ENCODE data around the gene GEMIN2.

The GEMIN2 gene

DNA sequence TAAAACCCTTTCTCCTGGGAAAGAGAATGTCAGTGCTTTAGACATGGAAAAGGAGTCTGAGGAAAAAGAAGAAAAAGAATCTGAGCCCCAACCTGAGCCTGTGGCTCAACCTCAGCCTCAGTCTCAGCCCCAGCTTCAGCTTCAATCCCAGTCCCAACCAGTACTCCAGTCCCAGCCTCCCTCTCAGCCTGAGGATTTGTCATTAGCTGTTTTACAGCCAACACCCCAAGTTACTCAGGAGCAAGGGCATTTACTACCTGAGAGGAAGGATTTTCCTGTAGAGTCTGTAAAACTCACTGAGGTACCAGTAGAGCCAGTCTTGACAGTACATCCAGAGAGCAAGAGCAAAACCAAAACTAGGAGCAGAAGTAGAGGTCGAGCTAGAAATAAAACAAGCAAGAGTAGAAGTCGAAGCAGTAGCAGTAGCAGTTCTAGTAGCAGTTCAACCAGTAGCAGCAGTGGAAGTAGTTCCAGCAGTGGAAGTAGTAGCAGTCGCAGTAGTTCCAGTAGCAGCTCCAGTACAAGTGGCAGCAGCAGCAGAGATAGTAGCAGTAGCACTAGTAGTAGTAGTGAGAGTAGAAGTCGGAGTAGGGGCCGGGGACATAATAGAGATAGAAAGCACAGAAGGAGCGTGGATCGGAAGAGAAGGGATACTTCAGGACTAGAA, 67.0 kb downstream of the GEMIN2 start:
- TF ChIP-seq TAF1 (IDR thresholded peaks at IDR 0.05; ENCODE audit: borderline replicate concordance, insufficient read depth, low read length) (no peak), POLR2AphosphoS5 (IDR thresholded peaks at IDR 0.05; ENCODE audit: low read depth, low read length) (no peak), SIN3A (IDR thresholded peaks at IDR 0.05; ENCODE audit: borderline replicate concordance, insufficient read depth, low read length) (no peak), FOXP2 (optimal IDR thresholded peaks at IDR 0.05; ENCODE audit: borderline replicate concordance, extremely low read depth, extremely low read length, insufficient read depth) (no peak)
- TF ChIP-seq, protein P1, sequence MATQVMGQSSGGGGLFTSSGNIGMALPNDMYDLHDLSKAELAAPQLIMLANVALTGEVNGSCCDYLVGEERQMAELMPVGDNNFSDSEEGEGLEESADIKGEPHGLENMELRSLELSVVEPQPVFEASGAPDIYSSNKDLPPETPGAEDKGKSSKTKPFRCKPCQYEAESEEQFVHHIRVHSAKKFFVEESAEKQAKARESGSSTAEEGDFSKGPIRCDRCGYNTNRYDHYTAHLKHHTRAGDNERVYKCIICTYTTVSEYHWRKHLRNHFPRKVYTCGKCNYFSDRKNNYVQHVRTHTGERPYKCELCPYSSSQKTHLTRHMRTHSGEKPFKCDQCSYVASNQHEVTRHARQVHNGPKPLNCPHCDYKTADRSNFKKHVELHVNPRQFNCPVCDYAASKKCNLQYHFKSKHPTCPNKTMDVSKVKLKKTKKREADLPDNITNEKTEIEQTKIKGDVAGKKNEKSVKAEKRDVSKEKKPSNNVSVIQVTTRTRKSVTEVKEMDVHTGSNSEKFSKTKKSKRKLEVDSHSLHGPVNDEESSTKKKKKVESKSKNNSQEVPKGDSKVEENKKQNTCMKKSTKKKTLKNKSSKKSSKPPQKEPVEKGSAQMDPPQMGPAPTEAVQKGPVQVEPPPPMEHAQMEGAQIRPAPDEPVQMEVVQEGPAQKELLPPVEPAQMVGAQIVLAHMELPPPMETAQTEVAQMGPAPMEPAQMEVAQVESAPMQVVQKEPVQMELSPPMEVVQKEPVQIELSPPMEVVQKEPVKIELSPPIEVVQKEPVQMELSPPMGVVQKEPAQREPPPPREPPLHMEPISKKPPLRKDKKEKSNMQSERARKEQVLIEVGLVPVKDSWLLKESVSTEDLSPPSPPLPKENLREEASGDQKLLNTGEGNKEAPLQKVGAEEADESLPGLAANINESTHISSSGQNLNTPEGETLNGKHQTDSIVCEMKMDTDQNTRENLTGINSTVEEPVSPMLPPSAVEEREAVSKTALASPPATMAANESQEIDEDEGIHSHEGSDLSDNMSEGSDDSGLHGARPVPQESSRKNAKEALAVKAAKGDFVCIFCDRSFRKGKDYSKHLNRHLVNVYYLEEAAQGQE (IDR thresholded peaks at IDR 0.05; ENCODE audit: insufficient read depth in 1 of 2, low read depth in 2 of 2, low read length in 2 of 2): no peak

DNA sequence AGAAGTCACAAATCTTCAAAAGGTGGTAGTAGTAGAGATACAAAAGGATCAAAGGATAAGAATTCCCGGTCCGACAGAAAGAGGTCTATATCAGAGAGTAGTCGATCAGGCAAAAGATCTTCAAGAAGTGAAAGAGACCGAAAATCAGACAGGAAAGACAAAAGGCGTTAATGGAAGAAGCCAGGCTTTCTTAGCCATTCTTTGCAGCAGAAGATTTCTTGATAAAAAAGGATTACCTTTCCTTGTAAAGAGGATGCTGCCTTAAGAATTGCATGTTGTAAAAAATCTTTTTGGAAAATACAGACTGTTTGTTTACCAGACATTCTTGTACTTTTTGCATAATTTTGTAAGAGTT, 67.5 kb downstream of the GEMIN2 start:
- TF ChIP-seq SIN3A (IDR thresholded peaks at IDR 0.05; ENCODE audit: borderline replicate concordance, insufficient read depth, low read length): no peak
- TF ChIP-seq, protein P1 (IDR thresholded peaks at IDR 0.05; ENCODE audit: insufficient read depth in 1 of 2, low read depth in 2 of 2, low read length in 2 of 2): no peak
- TF ChIP-seq POLR2AphosphoS5 (IDR thresholded peaks at IDR 0.05; ENCODE audit: low read depth, low read length): no peak
- no peak for TF ChIP-seq FOXP2 (optimal IDR thresholded peaks at IDR 0.05; ENCODE audit: borderline replicate concordance, extremely low read depth, extremely low read length, insufficient read depth)
- no peak for TF ChIP-seq TAF1 (IDR thresholded peaks at IDR 0.05; ENCODE audit: borderline replicate concordance, insufficient read depth, low read length)

DNA sequence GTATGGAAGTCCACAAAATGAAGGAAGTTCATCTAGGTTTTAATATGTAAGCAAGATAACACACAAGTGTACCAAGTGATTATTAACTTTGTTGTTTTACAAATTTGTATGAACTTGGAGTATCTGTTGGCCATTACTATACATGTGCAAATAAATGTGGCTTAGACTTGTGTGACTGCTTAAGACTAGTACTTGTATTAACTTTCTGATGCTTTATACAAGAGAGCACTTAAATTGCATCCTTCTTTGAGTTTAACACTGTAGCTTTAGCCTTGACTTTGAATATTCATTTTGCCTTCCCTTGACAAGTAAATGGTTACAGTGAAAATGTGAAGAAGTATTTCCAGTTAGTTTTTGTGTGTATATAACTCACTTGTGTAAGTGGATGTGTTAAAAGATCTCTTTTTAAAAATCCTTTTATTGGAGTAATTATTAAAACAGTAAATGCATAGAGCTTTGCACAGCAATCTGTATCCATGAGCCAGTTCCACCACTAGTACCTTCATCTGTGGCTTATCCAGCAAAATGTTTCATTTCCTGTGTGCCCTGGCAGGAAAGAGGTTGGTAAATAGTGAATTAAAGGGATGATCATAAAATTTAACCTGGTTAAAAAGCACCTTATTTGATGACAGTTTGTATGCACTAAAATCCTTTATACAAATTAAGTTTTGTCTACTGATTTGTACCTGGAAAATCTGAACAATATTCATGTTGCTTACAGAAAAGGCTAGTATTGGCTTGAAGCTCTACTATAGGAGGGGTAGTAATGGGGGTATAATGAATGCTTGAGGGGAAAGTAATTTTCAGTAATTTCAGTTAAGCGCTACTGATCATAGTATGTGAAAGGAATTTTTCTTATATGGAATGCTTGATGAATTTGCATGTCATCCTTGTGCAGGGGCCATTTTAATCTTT, 68.9 kb downstream of the GEMIN2 start:
- TF ChIP-seq SIN3A (IDR thresholded peaks at IDR 0.05; ENCODE audit: borderline replicate concordance, insufficient read depth, low read length) (no peak), FOXP2 (optimal IDR thresholded peaks at IDR 0.05; ENCODE audit: borderline replicate concordance, extremely low read depth, extremely low read length, insufficient read depth) (no peak), TAF1 (IDR thresholded peaks at IDR 0.05; ENCODE audit: borderline replicate concordance, insufficient read depth, low read length) (no peak), POLR2AphosphoS5 (IDR thresholded peaks at IDR 0.05; ENCODE audit: low read depth, low read length) (no peak; the same call in 1 of the 2 replicates)
- TF ChIP-seq, protein P1 (IDR thresholded peaks at IDR 0.05; ENCODE audit: insufficient read depth in 1 of 2, low read depth in 2 of 2, low read length in 2 of 2): no peak

DNA sequence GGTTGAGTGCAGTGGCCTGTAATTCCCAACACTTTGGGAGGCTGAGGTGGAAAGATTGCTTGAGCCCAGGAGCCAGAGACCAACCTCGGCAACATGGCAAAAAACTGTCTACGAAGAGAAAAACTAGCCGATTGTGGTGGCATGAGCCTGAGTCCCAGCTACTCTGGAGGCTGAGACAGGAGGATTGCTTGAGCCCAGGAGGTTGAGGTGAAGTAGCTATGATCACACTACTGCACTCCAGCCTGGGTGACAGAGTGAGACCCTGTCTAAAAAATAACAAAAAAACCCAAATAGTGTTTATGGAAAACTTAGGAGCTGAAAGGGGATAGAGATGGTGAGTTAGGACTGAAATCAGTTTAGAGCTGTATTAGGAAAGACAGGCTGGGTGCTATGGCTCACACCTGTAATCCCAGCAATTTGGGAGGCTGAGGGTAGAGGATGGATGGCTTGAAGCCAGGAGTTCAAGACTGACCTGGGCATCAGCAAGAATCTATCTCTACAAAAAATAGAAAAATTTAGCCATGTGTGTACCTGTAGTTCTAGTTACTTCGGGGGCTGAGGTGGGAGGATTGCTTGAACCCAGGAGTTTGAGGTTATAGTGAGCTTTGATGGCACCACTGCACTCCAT, 70.6 kb downstream of the GEMIN2 start:
- no peak for TF ChIP-seq POLR2AphosphoS5 (IDR thresholded peaks at IDR 0.05; ENCODE audit: low read depth, low read length)
- TF ChIP-seq FOXP2 (optimal IDR thresholded peaks at IDR 0.05; ENCODE audit: borderline replicate concordance, extremely low read depth, extremely low read length, insufficient read depth): no peak
- no peak for TF ChIP-seq SIN3A (IDR thresholded peaks at IDR 0.05; ENCODE audit: borderline replicate concordance, insufficient read depth, low read length)

DNA sequence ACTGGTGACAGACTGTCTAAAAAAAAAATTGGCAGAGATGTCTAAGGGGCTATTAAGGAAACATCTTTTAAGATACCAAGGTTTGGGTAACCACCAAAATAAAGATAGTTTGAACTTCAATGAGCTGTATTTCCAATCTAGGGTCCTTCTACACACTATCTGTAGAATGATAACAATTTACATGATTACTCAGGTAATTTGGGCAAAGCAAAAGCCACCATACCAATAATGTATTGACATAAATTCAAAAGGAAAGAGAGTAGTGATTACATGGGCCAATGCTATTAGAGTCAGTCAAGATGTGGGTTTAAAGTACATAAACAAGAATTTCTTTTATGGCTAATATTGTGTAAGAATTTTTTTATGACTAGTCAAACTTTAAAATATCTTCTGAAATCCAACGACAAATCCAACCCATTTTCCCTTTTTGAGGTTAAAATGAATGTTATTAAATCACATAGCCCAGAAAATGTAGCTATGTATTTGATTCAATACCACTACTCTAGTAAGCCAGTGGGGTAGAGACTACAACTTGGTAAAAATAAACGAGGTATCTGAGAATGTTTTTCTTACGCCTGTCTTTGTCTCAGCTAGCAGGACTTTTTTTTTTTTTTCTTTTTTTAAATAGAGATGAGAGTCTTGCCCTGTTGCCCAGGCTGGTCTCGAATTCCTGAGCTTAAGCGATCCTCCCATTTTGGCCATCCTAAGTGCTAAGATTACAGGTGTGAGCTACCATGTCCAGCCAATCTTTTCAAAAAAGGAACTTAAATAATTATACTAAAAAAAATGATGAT, 71.3 kb downstream of the GEMIN2 start:
- no peak for TF ChIP-seq FOXP2 (optimal IDR thresholded peaks at IDR 0.05; ENCODE audit: borderline replicate concordance, extremely low read depth, extremely low read length, insufficient read depth)
- TF ChIP-seq POLR2AphosphoS5 (IDR thresholded peaks at IDR 0.05; ENCODE audit: low read depth, low read length): peak; percentile 42; the same call in 1 of the 2 replicates
